Stimulated activated CD4-positive, alpha-beta T cell treated with anti-CD3 and anti-CD28 coated beads, Interleukin-4, amount 100 ng/mL, for 48 hours (primary cell): ENCODE results near the gene RALGPS1.

ENCODE experiments used
- DNase-seq, 2 donors: peaks; one replicate each; pipeline ENCODE4 v3.0.0-alpha.2; 2020; ENCODE audit warnings: low read depth in 2 of 2

The RALGPS1 gene

GRCh38 chr9:127121628-127122175 lies 207.1 kb downstream of the RALGPS1 start:
- no peak for DNase-seq

- peak; percentile 3 to 4 for DNase-seq
Observed at GRCh38 chr9:127122176-127123063, 207.8 kb downstream of the RALGPS1 start, which contains the start of gene ANGPTL2. ANGPTL2 (minus strand) TSS chr9:127122635; CDS start chr9:127108731, 13,904 bp downstream.

GRCh38 chr9:127123064-127123890 lies 208.7 kb downstream of the RALGPS1 start:
- no peak for DNase-seq

- DNase-seq: no peak
Observed at GRCh38 chr9:127124111-127124531, 209.5 kb downstream of the RALGPS1 start.

GRCh38 chr9:127124792-127125191 lies 210.2 kb downstream of the RALGPS1 start:
- no peak for DNase-seq

GRCh38 chr9:127126971-127127370 lies 212.4 kb downstream of the RALGPS1 start:
- no peak for DNase-seq

- no peak for DNase-seq
Observed at GRCh38 chr9:127128341-127129072, 213.9 kb downstream of the RALGPS1 start.

- no peak for DNase-seq
Observed at GRCh38 chr9:127129073-127129717, 214.6 kb downstream of the RALGPS1 start.

- DNase-seq: no peak
Observed at GRCh38 chr9:127129718-127130085, 215.1 kb downstream of the RALGPS1 start.

GRCh38 chr9:127130235-127130634 lies 215.7 kb downstream of the RALGPS1 start:
- no peak for DNase-seq

GRCh38 chr9:127130661-127131538 lies 216.3 kb downstream of the RALGPS1 start:
- no peak for DNase-seq

GRCh38 chr9:127131871-127132270 lies 217.3 kb downstream of the RALGPS1 start:
- DNase-seq: no peak

- DNase-seq: no peak
Observed at GRCh38 chr9:127132375-127132774, 217.8 kb downstream of the RALGPS1 start.

GRCh38 chr9:127132921-127133647 lies 218.5 kb downstream of the RALGPS1 start:
- DNase-seq: no peak

- no peak for DNase-seq
Observed at GRCh38 chr9:127133739-127134167, 219.2 kb downstream of the RALGPS1 start.

GRCh38 chr9:127135056-127135745 lies 220.6 kb downstream of the RALGPS1 start:
- no peak for DNase-seq

- no peak for DNase-seq
Observed at GRCh38 chr9:127136081-127136879, 221.7 kb downstream of the RALGPS1 start.
